Endothelial cell of umbilical vein (primary cell): ENCODE results near the gene MAP3K7CL. TPM values are rescaled to one million over a fixed set of nuclear protein-coding genes. Genes with fewer than 3 reads are reported as not detected.

Experiments
- BruUV-seq: library from RNA; stranded (reverse); fragments of 400-500 nt; replicated peaks from 2 replicates; lab custom pipeline; 2021; lab: Mats Ljungman, UMichigan
- CTCF ChIA-PET: fragments of 300-600, 350-600 bp; sonication (Branson Sonifier 250); formaldehyde crosslinking; loops from one replicate; lab custom pipeline; 2021; ENCODE audit warnings: antibody characterized with exemption, inconsistent platforms; lab: Charles Lee
- POLR2A ChIA-PET: fragments of 300-600, 350-600 bp; sonication (Branson Sonifier 250); formaldehyde crosslinking; loops from one replicate; lab custom pipeline; 2021; ENCODE audit warnings: antibody characterized with exemption, inconsistent platforms; lab: Charles Lee
- DNase-seq: peaks from one replicate; pipeline ENCODE4 v3.0.0-alpha.2; 2011; ENCODE audit warnings: low read depth, low spot score
- FAIRE-seq: peaks from 2 replicates; lab custom pipeline; 2011; peaks lifted over from hg19 to GRCh38; lab: Jason Lieb, UNC
- H2AFZ ChIP-seq: 2 replicates; pipeline ENCODE4 v1.6.0; 2012; ENCODE audit warnings: low read depth, low read length, control low read depth, inconsistent platforms
- H3K27ac ChIP-seq: 2 replicates; pipeline ENCODE4 v1.5.1; 2011; ENCODE audit warnings: low read depth, mild to moderate bottlenecking, control low read depth, low read length, moderate library complexity; ENCODE audit not compliant: insufficient read depth
- H3K27me3 ChIP-seq, 2 experiments: 2 replicates each; pipeline versions ENCODE4 v1.6.0 to v1.6.1; 2011; ENCODE audit warnings: low read length in 2 of 2, mixed read lengths in 1 of 2; ENCODE audit not compliant: control insufficient read depth in 2 of 2, insufficient read depth in 2 of 2
- H3K36me3 ChIP-seq, 2 experiments: 2 replicates in 1 of 2; 3 replicates in 1 of 2; pipeline ENCODE4 v1.5.1; 2011; ENCODE audit warnings: low read length in 2 of 2, mild to moderate bottlenecking in 1 of 2, moderate library complexity in 1 of 2; ENCODE audit not compliant: control insufficient read depth in 2 of 2, insufficient read depth in 2 of 2; ENCODE audit errors: extremely low read depth in 1 of 2
- H3K4me1 ChIP-seq: 3 replicates; pipeline ENCODE4 v1.5.1; 2011; ENCODE audit warnings: mild to moderate bottlenecking, low read length; ENCODE audit not compliant: control insufficient read depth, insufficient read depth; ENCODE audit errors: extremely low read depth
- H3K4me2 ChIP-seq: 2 replicates; pipeline ENCODE4 v1.6.1; 2011; ENCODE audit warnings: low read length, control low read depth, mixed read lengths; ENCODE audit not compliant: insufficient read depth
- H3K4me3 ChIP-seq, 3 experiments: fragments of 200-600 bp in 1 of 3; sonication (generic), shearing (Covaris generic) in 1 of 3; replicated peaks in 1 of 3; 2 replicates each; pipeline ENCODE4 v1.5.1; 2011 to 2016; ENCODE audit warnings: control low read depth in 3 of 3, low read length in 3 of 3, mild to moderate bottlenecking in 2 of 3, inconsistent platforms in 1 of 3, low read depth in 1 of 3, moderate library complexity in 1 of 3; ENCODE audit not compliant: insufficient read depth in 1 of 3
- H3K79me2 ChIP-seq: 2 replicates; pipeline ENCODE4 v1.6.0; 2012; ENCODE audit warnings: low read length, inconsistent platforms; ENCODE audit not compliant: control insufficient read depth, insufficient read depth
- H3K9ac ChIP-seq: replicated peaks from 2 replicates; pipeline ENCODE3; 2011; ENCODE audit warnings: low read length, control low read depth; ENCODE audit not compliant: insufficient read depth; ENCODE audit errors: extremely low read depth
- H3K9me1 ChIP-seq: replicated peaks from 3 replicates; pipeline ENCODE4 v1.6.0; 2011; ENCODE audit warnings: mild to moderate bottlenecking, low read length; ENCODE audit not compliant: control insufficient read depth, insufficient read depth; ENCODE audit errors: extremely low read depth
- H3K9me3 ChIP-seq: replicated peaks from 2 replicates; pipeline ENCODE4 v1.5.1; 2012; ENCODE audit warnings: low read length, inconsistent platforms; ENCODE audit not compliant: control insufficient read depth, insufficient read depth
- H4K20me1 ChIP-seq: replicated peaks from 2 replicates; pipeline ENCODE3; 2011; ENCODE audit warnings: mild to moderate bottlenecking, low read length; ENCODE audit not compliant: control insufficient read depth, insufficient read depth; ENCODE audit errors: extremely low read depth
- EZH2 ChIP-seq: IDR thresholded peaks from 2 replicates; pipeline ENCODE4 v1.6.1; 2012; ENCODE audit warnings: borderline replicate concordance, low read depth, mild to moderate bottlenecking, moderate library complexity, low read length, inconsistent platforms; ENCODE audit not compliant: severe bottlenecking
- FOS ChIP-seq: IDR thresholded peaks from 2 replicates; pipeline ENCODE4 v1.6.1; 2011; ENCODE audit warnings: mild to moderate bottlenecking, low read length, moderate library complexity, borderline replicate concordance; ENCODE audit not compliant: insufficient read depth
- GATA2 ChIP-seq: IDR thresholded peaks from 2 replicates; pipeline ENCODE4 v1.7.0; 2011; ENCODE audit warnings: low read depth, mild to moderate bottlenecking, moderate library complexity, mixed read lengths, low read length; ENCODE audit not compliant: insufficient read length, insufficient read depth
- JUN ChIP-seq: IDR thresholded peaks from 2 replicates; pipeline ENCODE4 v1.6.1; 2011; ENCODE audit warnings: borderline replicate concordance, low read depth; ENCODE audit not compliant: insufficient read length, insufficient read depth
- MYC ChIP-seq: IDR thresholded peaks from one replicate; pipeline ENCODE4 v1.6.1; 2011; ENCODE audit warnings: mild to moderate bottlenecking, low read depth, low read length
- POLR2A ChIP-seq: IDR thresholded peaks from 2 replicates; pipeline ENCODE4 v1.6.1; 2012; ENCODE audit warnings: low read depth, mild to moderate bottlenecking, control low read depth, low read length
- POLR2AphosphoS5 ChIP-seq: IDR thresholded peaks from 2 replicates; pipeline ENCODE4 v1.6.1; 2012; ENCODE audit warnings: low read depth, mild to moderate bottlenecking, control low read depth, low read length, moderate library complexity; ENCODE audit not compliant: insufficient read depth
- dilution Hi-C: fragments of 300-500 bp; cut with MboI; formaldehyde crosslinking; loops from one replicate; pipeline ENCODE4 v1.15.0; 2019; ENCODE audit warnings: low sequenced_read_pairs; ENCODE audit not compliant: extremely low pct_ligation_motif_present
- intact Hi-C: fragments of 100-400 bp; cut with micrococcal nuclease; formaldehyde crosslinking; loops from one replicate; pipeline ENCODE4 v1.10.0; 2022
- polyA plus RNA-seq, 4 experiments: library from polyadenylated mRNA; depleted of rRNA in 3 of 4; stranded (reverse) in 3 of 4; unstranded in 1 of 4; fragments of >200 nt; gene quantifications; 2 replicates each; pipeline versions ENCODE4 v1.2.1 to v1.2.3, GENCODE V29; 2011 to 2012; ENCODE audit warnings: missing spikeins in 1 of 4
- total RNA-seq: library from RNA; stranded (reverse); gene quantifications from 2 replicates; pipeline ENCODE4 v1.2.3, GENCODE V29; 2021
- TF ChIP-seq, protein P1 (sequence below), 2 donors: IDR thresholded peaks; 1 replicate in 1 of 2; 2 replicates in 1 of 2; pipeline ENCODE4 v1.5.1; 2011; ENCODE audit warnings: low read length in 2 of 2, mild to moderate bottlenecking in 2 of 2, moderate library complexity in 2 of 2, control low read depth in 1 of 2, inconsistent platforms in 1 of 2, low read depth in 1 of 2; ENCODE audit not compliant: insufficient read depth in 1 of 2; ENCODE audit errors: extremely low read depth in 1 of 2
- TF ChIP-seq, protein P2 (sequence below): IDR thresholded peaks from 2 replicates; pipeline ENCODE4 v1.6.1; 2011; ENCODE audit not compliant: insufficient read depth, insufficient read length

The MAP3K7CL gene
- total and polyA plus RNA-seq, 2 donors (not counting 3 experiments of a cell fraction or from before 2014, with no cell fraction given), result 6.1 to 8.1 TPM

DNA sequence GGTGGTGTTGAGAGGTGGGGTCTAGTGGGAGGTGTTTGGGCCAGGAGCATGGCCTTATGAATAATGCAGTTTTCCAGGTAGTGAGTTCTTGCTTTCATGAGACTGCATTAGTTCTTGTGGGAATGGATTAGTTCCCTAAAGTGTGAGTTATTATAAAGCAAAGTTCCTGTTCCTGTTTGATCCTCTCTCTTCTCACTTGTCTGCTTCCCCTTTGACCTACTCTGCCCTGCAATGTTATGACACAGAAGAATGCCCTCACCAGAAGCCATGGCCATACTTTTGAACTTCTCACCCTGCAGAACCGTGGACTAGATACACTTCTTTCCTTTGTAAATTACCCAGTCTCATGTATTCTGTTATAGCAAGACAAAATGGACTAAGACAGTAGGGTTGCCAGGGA lies 53.6 kb downstream of the MAP3K7CL start:
- dilution Hi-C loops, result no loop called here
- Histone ChIP-seq H3K36me3 (no peaks in the 10 kb centered on the region), H3K9me3 (no peaks in the 10 kb centered on the region), H4K20me1 (no peaks in the 10 kb centered on the region), H3K4me3 (no peak overlapping the region), H3K4me1 (peaks cover 45% of the 10 kb centered on the region), H3K9me1 (no peaks in the 10 kb centered on the region), H3K4me2 (no peak overlapping the region), H3K27me3 (no peaks in the 10 kb centered on the region), H2AFZ (no peak overlapping the region), H3K9ac (no peak overlapping the region), H3K79me2 (no peaks in the 10 kb centered on the region), H3K27ac (no peak overlapping the region)
- ChIA-PET POLR2A (no interaction called here), CTCF (no interaction called here)
- TF ChIP-seq POLR2A (no peak), JUN (no peak), FOS (no peak), GATA2 (no peak), MYC (no peak)
- TF ChIP-seq, protein P1, sequence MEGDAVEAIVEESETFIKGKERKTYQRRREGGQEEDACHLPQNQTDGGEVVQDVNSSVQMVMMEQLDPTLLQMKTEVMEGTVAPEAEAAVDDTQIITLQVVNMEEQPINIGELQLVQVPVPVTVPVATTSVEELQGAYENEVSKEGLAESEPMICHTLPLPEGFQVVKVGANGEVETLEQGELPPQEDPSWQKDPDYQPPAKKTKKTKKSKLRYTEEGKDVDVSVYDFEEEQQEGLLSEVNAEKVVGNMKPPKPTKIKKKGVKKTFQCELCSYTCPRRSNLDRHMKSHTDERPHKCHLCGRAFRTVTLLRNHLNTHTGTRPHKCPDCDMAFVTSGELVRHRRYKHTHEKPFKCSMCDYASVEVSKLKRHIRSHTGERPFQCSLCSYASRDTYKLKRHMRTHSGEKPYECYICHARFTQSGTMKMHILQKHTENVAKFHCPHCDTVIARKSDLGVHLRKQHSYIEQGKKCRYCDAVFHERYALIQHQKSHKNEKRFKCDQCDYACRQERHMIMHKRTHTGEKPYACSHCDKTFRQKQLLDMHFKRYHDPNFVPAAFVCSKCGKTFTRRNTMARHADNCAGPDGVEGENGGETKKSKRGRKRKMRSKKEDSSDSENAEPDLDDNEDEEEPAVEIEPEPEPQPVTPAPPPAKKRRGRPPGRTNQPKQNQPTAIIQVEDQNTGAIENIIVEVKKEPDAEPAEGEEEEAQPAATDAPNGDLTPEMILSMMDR (IDR thresholded peaks at IDR 0.05; ENCODE audit: extremely low read depth in 1 of 2, insufficient read depth in 1 of 2, low read depth in 1 of 2, low read length in 2 of 2), result no peak
- intact Hi-C loops, result no loop called here
- no peak for DNase-seq
- no peak for FAIRE-seq
- BruUV-seq, result no TSS peak

DNA sequence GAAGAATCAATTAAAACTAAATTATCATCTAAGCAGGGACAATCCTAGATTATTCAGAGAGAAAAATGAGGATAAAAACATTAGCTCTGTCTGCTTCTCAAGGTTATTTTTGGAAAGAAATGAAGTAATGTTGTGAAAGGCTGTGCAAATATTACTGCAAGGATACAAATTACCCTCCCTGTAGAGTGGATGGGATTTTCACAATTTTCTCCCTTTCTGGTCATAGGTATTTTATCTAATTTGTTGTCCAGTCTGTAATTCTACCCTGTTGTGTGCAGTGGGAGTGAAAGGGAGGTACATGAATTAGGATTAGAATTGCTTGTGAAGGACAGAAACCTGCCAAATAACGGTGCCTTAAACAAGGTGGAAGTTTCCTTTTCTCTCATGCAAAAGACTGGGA lies 54.7 kb downstream of the MAP3K7CL start:
- no peak for FAIRE-seq
- no peaks in the 10 kb centered on the region for H3K79me2 ChIP-seq
- POLR2A ChIA-PET, result no interaction called here
- no peaks in the 10 kb centered on the region for H3K9me3 ChIP-seq
- peaks cover 45% of the 10 kb centered on the region for H3K4me1 ChIP-seq
- H3K27me3 ChIP-seq, result no peaks in the 10 kb centered on the region
- no TSS peak for BruUV-seq
- CTCF ChIA-PET, result interaction anchor here (1.1 kb wide), 1 partner anchor 21 kb away, joined by 3 read pairs; no protein-coding TSS in a partner anchor
- H3K4me3 ChIP-seq, result no peak overlapping the region
- no peaks in the 10 kb centered on the region for H3K9me1 ChIP-seq
- no peak overlapping the region for H3K9ac ChIP-seq
- H3K27ac ChIP-seq, result no peak overlapping the region
- H2AFZ ChIP-seq, result no peak overlapping the region
- no peaks in the 10 kb centered on the region for H4K20me1 ChIP-seq
- no peaks in the 10 kb centered on the region for H3K36me3 ChIP-seq
- H3K4me2 ChIP-seq, result no peak overlapping the region
- dilution Hi-C loops (no loop called here), intact Hi-C loops (no loop called here)
- DNase-seq, result no peak
- TF ChIP-seq POLR2A (no peak), EZH2 (no peak), POLR2AphosphoS5 (no peak), MYC (no peak), GATA2 (no peak), FOS (no peak), JUN (no peak)
- TF ChIP-seq, protein P2, sequence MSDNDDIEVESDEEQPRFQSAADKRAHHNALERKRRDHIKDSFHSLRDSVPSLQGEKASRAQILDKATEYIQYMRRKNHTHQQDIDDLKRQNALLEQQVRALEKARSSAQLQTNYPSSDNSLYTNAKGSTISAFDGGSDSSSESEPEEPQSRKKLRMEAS, result no peak
- TF ChIP-seq, protein P1 (IDR thresholded peaks at IDR 0.05; ENCODE audit: extremely low read depth in 1 of 2, insufficient read depth in 1 of 2, low read depth in 1 of 2, low read length in 2 of 2), result no peak
